GM18507 (cell line): ENCODE data around the gene CEP170.
"Not testable (repeated sequence)": the region's sequence is repeated elsewhere in the genome, so short reads cannot be mapped to it uniquely, and the experiment has no call there.

Experiments
- DNase-seq: peaks from one replicate; pipeline ENCODE4 v3.0.0; 2011; ENCODE audit warnings: low read depth; ENCODE audit not compliant: insufficient read length; ENCODE audit errors: extremely low spot score
- FAIRE-seq: peaks from 2 replicates; lab custom pipeline; 2011; peaks lifted over from hg19 to GRCh38; lab: Jason Lieb, UNC

The CEP170 gene

GRCh38 chr1:243246916-243247315 is 8.2 kb downstream of the CEP170 start:
- no peak for FAIRE-seq
- no peak for DNase-seq

- DNase-seq (no peak), FAIRE-seq (peak; percentile 65)
Measured at GRCh38 chr1:243244432-243244841, 10.6 kb downstream of the CEP170 start.

GRCh38 chr1:243236604-243237252 is 18.4 kb downstream of the CEP170 start:
- FAIRE-seq, result peak; percentile 49
- DNase-seq, result no peak

- FAIRE-seq (no peak), DNase-seq (no peak)
Measured at GRCh38 chr1:243234978-243235647, 20.0 kb downstream of the CEP170 start.

- no peak for FAIRE-seq
- no peak for DNase-seq
Measured at GRCh38 chr1:243233908-243234307, 21.2 kb downstream of the CEP170 start.

GRCh38 chr1:243230914-243231313 is 24.2 kb downstream of the CEP170 start:
- FAIRE-seq (no peak), DNase-seq (no peak)

- no peak for FAIRE-seq
- DNase-seq, result no peak
Measured at GRCh38 chr1:243229526-243229925, 25.6 kb downstream of the CEP170 start.

GRCh38 chr1:243227622-243228021 is 27.5 kb downstream of the CEP170 start:
- no peak for DNase-seq
- no peak for FAIRE-seq

- no peak for DNase-seq
- FAIRE-seq, result no peak
Measured at GRCh38 chr1:243218059-243218458, 37.0 kb downstream of the CEP170 start.

- DNase-seq (no peak), FAIRE-seq (no peak)
Measured at GRCh38 chr1:243217349-243217748, 37.7 kb downstream of the CEP170 start.

- no peak for FAIRE-seq
Measured at GRCh38 chr1:243216741-243217140, 38.3 kb downstream of the CEP170 start.

GRCh38 chr1:243215276-243215875 is 39.7 kb downstream of the CEP170 start:
- FAIRE-seq, DNase-seq: not testable (repeated sequence)

More at GRCh38 chr1:243216741-243217140, 38.3 kb downstream of the CEP170 start:
- DNase-seq, result no peak

GRCh38 chr1:243213045-243213787 is 41.9 kb downstream of the CEP170 start:
- no peak for FAIRE-seq
- no peak for DNase-seq

GRCh38 chr1:243211984-243212383 is 43.1 kb downstream of the CEP170 start:
- not testable (repeated sequence) for FAIRE-seq

GRCh38 chr1:243205026-243205501 is 50.0 kb downstream of the CEP170 start:
- FAIRE-seq, DNase-seq: not testable (repeated sequence)

More at GRCh38 chr1:243211984-243212383, 43.1 kb downstream of the CEP170 start:
- DNase-seq, result not testable (repeated sequence)

- not testable (repeated sequence) for DNase-seq, FAIRE-seq
Measured at GRCh38 chr1:243204336-243204735, 50.7 kb downstream of the CEP170 start.

GRCh38 chr1:243203196-243203595 is 51.9 kb downstream of the CEP170 start:
- FAIRE-seq, DNase-seq: not testable (repeated sequence)

GRCh38 chr1:243201316-243201715 is 53.8 kb downstream of the CEP170 start:
- FAIRE-seq, DNase-seq: not testable (repeated sequence)

GRCh38 chr1:243197524-243197923 is 57.6 kb downstream of the CEP170 start:
- not testable (repeated sequence) for FAIRE-seq, DNase-seq

- not testable (repeated sequence) for FAIRE-seq, DNase-seq
Measured at GRCh38 chr1:243193330-243193729, 61.8 kb downstream of the CEP170 start.
